CD8-positive, alpha-beta memory T cell (primary cell): Measurements from ENCODE around the gene CC2D2A. TPM values are rescaled to one million over a fixed set of nuclear protein-coding genes. Genes with fewer than 3 reads are reported as not detected.

Experiments used
- CTCF ChIA-PET: fragments of 350-600 bp; sonication (Branson Sonifier 250); formaldehyde crosslinking; loops from one replicate; lab custom pipeline; 2021; ENCODE audit warnings: antibody characterized with exemption; lab: Charles Lee
- POLR2A ChIA-PET: fragments of 350-600 bp; sonication (Branson Sonifier 250); formaldehyde crosslinking; loops from one replicate; lab custom pipeline; 2021; ENCODE audit warnings: antibody characterized with exemption; lab: Charles Lee
- DNase-seq, 5 donors: peaks; one replicate each; pipeline versions ENCODE4 v3.0.0 to v3.0.0-alpha.2; 2020 to 2022; ENCODE audit warnings: mixed read lengths in 1 of 5
- H3K27ac ChIP-seq: one replicate; pipeline ENCODE4 v1.7.0; 2013; ENCODE audit warnings: low read depth, mild to moderate bottlenecking, low read length, moderate library complexity
- H3K27me3 ChIP-seq: 2 replicates; pipeline ENCODE4 v1.7.0; 2013; ENCODE audit warnings: low read length, mild to moderate bottlenecking; ENCODE audit not compliant: insufficient read depth, poor library complexity, severe bottlenecking
- H3K36me3 ChIP-seq: 2 replicates; pipeline ENCODE4 v1.7.0; 2013; ENCODE audit warnings: mild to moderate bottlenecking, low read length, moderate library complexity; ENCODE audit not compliant: insufficient read depth
- H3K4me1 ChIP-seq: 2 replicates; pipeline ENCODE4 v1.7.0; 2013; ENCODE audit warnings: mild to moderate bottlenecking, low read length, moderate library complexity; ENCODE audit not compliant: insufficient read depth
- H3K4me3 ChIP-seq: 2 replicates; pipeline ENCODE4 v1.7.0; 2013; ENCODE audit warnings: mild to moderate bottlenecking, low read length
- H3K9me3 ChIP-seq: 2 replicates; pipeline ENCODE4 v1.7.0; 2013; ENCODE audit warnings: mild to moderate bottlenecking, low read length
- H3K27ac Mint-ChIP-seq, 8 donors: one replicate each; pipeline ENCODE4 v1.8.0; 2020 to 2021; ENCODE audit warnings: mixed read lengths in 8 of 8, mild to moderate bottlenecking in 6 of 8, inconsistent platforms in 3 of 8, moderate library complexity in 3 of 8
- H3K27me3 Mint-ChIP-seq, 2 donors: one replicate each; pipeline ENCODE4 v1.8.0; 2020 to 2021; ENCODE audit warnings: mixed read lengths in 2 of 2, mild to moderate bottlenecking in 1 of 2, moderate library complexity in 1 of 2
- H3K36me3 Mint-ChIP-seq, 3 donors: one replicate each; pipeline ENCODE4 v1.8.0; 2020 to 2021; ENCODE audit warnings: mixed read lengths in 3 of 3, inconsistent platforms in 1 of 3, mild to moderate bottlenecking in 1 of 3
- H3K4me1 Mint-ChIP-seq, 3 donors: one replicate each; pipeline ENCODE4 v1.8.0; 2020 to 2021; ENCODE audit warnings: mixed read lengths in 3 of 3, inconsistent platforms in 1 of 3, mild to moderate bottlenecking in 1 of 3
- H3K4me3 Mint-ChIP-seq, 7 donors: one replicate each; pipeline ENCODE4 v1.8.0; 2020 to 2021; ENCODE audit warnings: mixed read lengths in 7 of 7, mild to moderate bottlenecking in 6 of 7, moderate library complexity in 4 of 7, inconsistent platforms in 2 of 7
- H3K9me3 Mint-ChIP-seq, 5 donors: one replicate each; pipeline ENCODE4 v1.8.0; 2020 to 2022; ENCODE audit warnings: mixed read lengths in 5 of 5, mild to moderate bottlenecking in 3 of 5, moderate library complexity in 2 of 5, inconsistent platforms in 1 of 5
- polyA plus RNA-seq: library from polyadenylated mRNA; unstranded; fragments of 300-500 nt; fragmentation: Illumina TruSeq; gene quantifications from one replicate; pipeline ENCODE4 v1.2.3, GENCODE V29; 2021
- total RNA-seq, 2 experiments: library from RNA; stranded (reverse); gene quantifications; one replicate each; pipeline ENCODE4 v1.2.3, GENCODE V29; 2021

CC2D2A gene
- total RNA-seq (not detected), polyA plus RNA-seq (0.14 TPM)

DNA sequence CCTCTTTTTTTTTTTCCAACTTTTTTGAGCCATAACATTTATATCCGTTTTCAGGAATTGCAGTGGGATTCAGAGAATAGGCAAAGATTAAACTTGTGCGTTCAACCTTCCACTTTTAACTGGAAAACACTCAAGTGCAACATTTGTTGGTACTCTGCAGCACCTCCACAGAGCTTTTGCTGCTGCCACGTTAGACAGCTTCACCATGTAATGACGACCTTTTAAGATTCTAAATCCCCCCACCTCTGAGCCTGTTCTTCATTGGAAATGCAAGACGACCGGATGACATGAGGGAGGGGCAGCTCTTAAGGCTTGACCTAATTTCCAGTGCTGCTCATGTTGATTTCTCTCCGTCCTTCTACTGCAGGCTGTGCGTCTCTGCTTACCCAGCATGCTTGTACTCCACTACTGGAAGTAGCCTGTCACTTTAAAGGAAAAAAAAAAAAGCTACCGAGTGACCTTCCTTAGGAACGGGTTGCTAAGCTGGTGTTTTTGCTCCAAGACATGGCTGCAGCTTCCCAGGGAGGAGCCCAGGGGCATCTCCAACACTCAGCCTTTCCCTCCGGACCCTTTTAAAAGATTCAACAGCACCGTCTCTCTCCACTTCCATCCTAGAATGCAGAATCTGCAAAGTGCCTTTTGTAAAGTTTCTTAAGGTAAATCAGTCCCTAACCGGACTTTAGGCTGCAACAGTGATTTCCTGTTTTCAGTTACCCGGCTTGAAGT, at the start of gene CC2D2A:
TSS of gene CC2D2A (plus strand) at position 481 of the 726 bp plus-strand sequence. CDS start 6,051 bp downstream, outside the sequence.
- Histone ChIP-seq H3K9me3 (no peaks in the 10 kb centered on the region), H3K27ac (no peak within 1 kb of the TSS), H3K4me3 (peak within 1 kb of the TSS; percentile 13), H3K4me1 (peaks cover 9% of the 10 kb centered on the region), H3K27me3 (no peaks in the 10 kb centered on the region), H3K36me3 (no peaks in the 10 kb centered on the region)
- no peak for DNase-seq
- Mint-ChIP-seq H3K27me3 (peaks cover 4 to 8% of the 10 kb centered on the region in 2 donors), H3K4me1 (peaks cover 10 to 14% (median 10%) of the 10 kb centered on the region in 3 donors), H3K9me3 (no peaks in the 10 kb centered on the region), H3K36me3 (no peaks in the 10 kb centered on the region), H3K27ac (peak within 1 kb of the TSS in 3 of 8 donors; percentile 9 to 35 (median 22)), H3K4me3 (peak within 1 kb of the TSS; percentile 4 to 78 (median 64))
- ChIA-PET POLR2A (interaction anchor here (0.6 kb wide), 1 partner anchor 1812 kb away, joined by 9 read pairs; no protein-coding TSS in a partner anchor), CTCF (interaction anchor here (6.1 kb wide), 1 partner anchor 12 kb away, joined by 33 read pairs; no protein-coding TSS in a partner anchor)

DNA sequence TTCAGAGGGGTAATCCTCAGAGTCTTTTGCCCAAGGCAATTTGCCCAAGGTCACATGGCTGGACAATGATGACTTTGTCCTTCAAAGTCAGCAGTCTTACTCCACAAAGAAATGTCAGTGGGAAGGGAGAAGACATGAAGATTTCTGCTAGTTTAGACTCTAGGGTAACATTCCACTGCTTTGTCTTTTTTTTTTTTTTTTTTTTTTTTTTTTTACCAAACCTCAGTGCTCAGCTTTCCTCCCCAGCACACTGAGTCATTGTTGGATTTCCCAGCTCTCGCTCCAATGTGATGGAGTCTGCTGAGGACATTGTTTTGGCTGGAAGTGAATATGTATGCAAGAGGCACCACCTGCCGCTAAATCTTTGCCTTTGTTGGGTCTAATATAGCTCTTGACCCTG, 49.0 kb upstream of the CC2D2A start:
- H3K4me1 ChIP-seq, result no peaks in the 10 kb centered on the region
- Mint-ChIP-seq H3K4me3 (no peak overlapping the region), H3K36me3 (peaks cover 0 to 11% (median 0%) of the 10 kb centered on the region in 3 donors), H3K9me3 (no peaks in the 10 kb centered on the region), H3K4me1 (no peaks in the 10 kb centered on the region), H3K27ac (no peak overlapping the region), H3K27me3 (peaks cover 4 to 5% of the 10 kb centered on the region in 2 donors)
- ChIA-PET POLR2A (no interaction called here), CTCF (interaction anchor here (0.6 kb wide), 1 partner anchor 1712 kb away, joined by 4 read pairs; no protein-coding TSS in a partner anchor)
- DNase-seq, result no peak
- H3K36me3 ChIP-seq, result no peaks in the 10 kb centered on the region
- H3K27ac ChIP-seq, result no peak overlapping the region
- no peaks in the 10 kb centered on the region for H3K9me3 ChIP-seq
- no peak overlapping the region for H3K4me3 ChIP-seq
- H3K27me3 ChIP-seq, result no peaks in the 10 kb centered on the region

DNA sequence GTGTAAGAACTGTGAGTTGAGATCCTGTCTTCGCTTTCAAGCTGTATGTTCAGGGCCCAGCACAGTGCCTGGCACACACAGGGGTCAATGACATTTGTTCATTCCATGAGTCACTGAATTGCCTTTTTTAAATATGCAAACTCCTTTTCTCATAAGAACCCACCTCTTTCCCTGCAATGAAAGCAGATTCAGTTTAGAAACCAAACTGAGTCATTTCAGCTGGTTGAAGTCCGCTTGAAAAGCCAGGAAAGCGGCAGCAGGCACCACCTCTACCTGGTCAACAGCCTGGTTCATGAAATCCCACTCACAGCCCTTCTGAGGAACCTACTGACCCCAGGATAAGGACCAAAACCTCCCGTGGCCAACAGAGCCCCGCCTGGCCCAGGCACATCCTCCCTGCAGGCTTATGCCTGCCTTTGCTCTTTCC, 46.4 kb upstream of the CC2D2A start:
- H3K36me3 ChIP-seq, result no peaks in the 10 kb centered on the region
- H3K4me1 ChIP-seq, result no peaks in the 10 kb centered on the region
- CTCF ChIA-PET, result no interaction called here
- no peak overlapping the region for H3K4me3 Mint-ChIP-seq
- H3K36me3 Mint-ChIP-seq, result peaks cover 0 to 2% (median 0%) of the 10 kb centered on the region in 3 donors
- H3K27me3 ChIP-seq, result no peaks in the 10 kb centered on the region
- POLR2A ChIA-PET, result no interaction called here
- peaks cover 4 to 5% of the 10 kb centered on the region in 2 donors for H3K27me3 Mint-ChIP-seq
- no peaks in the 10 kb centered on the region for H3K9me3 ChIP-seq
- no peak for DNase-seq
- H3K4me1 Mint-ChIP-seq, result no peaks in the 10 kb centered on the region
- no peak overlapping the region for H3K27ac Mint-ChIP-seq
- H3K9me3 Mint-ChIP-seq, result no peaks in the 10 kb centered on the region
- H3K4me3 ChIP-seq, result no peak overlapping the region
- no peak overlapping the region for H3K27ac ChIP-seq

DNA sequence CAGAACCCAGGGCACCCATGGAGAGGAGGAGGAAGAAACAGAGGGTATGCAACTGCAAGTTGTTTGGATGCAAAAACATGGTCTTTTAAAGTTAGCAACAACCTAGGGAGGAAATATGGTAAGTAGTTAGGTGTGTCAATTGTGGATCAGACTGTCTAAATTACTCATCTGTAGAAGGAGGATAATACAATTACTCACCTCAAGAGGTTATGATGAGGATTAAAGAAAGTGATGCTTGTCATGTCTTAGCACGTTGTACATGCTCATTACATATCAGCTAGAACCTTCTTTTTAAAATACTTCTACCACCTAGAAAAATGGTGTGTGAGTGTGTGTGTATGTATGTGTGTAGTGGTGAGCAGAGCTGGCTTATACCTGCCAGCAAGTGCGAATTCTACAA, 44.2 kb upstream of the CC2D2A start:
- H3K27me3 ChIP-seq, result no peaks in the 10 kb centered on the region
- no peaks in the 10 kb centered on the region for H3K4me1 ChIP-seq
- H3K4me1 Mint-ChIP-seq, result no peaks in the 10 kb centered on the region
- ChIA-PET POLR2A (no interaction called here), CTCF (no interaction called here)
- DNase-seq, result no peak
- H3K4me3 ChIP-seq, result no peak overlapping the region
- H3K9me3 ChIP-seq, result no peaks in the 10 kb centered on the region
- H3K27me3 Mint-ChIP-seq, result peaks cover 0 to 5% of the 10 kb centered on the region in 2 donors
- no peaks in the 10 kb centered on the region for H3K36me3 ChIP-seq
- no peak overlapping the region for H3K27ac Mint-ChIP-seq
- H3K4me3 Mint-ChIP-seq, result no peak overlapping the region
- H3K27ac ChIP-seq, result no peak overlapping the region
- H3K36me3 Mint-ChIP-seq, result no peaks in the 10 kb centered on the region
- H3K9me3 Mint-ChIP-seq, result no peaks in the 10 kb centered on the region

DNA sequence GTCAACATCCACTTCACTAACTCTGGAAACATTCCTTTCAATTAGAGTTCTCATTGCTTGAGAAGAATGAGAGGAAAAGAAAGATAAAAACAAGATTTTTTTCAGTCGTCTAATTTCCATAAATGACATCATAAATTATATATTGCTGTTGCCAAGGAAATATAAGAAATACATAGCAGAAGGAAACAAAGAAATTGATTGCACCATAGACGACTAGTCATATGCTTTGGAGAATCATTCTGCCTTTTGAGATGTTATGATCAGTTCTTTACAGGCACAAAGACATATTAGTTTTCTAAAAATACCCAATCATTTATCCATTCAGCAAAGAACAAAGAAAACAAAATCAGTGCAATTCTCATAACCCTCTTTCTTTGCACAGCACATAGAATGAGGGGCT, 42.5 kb upstream of the CC2D2A start:
- Mint-ChIP-seq H3K27me3 (peaks cover 0 to 6% of the 10 kb centered on the region in 2 donors), H3K4me3 (no peak overlapping the region), H3K4me1 (no peaks in the 10 kb centered on the region), H3K36me3 (peaks cover 0 to 2% (median 0%) of the 10 kb centered on the region in 3 donors), H3K27ac (no peak overlapping the region), H3K9me3 (no peaks in the 10 kb centered on the region)
- Histone ChIP-seq H3K36me3 (no peaks in the 10 kb centered on the region), H3K4me1 (no peaks in the 10 kb centered on the region), H3K27ac (no peak overlapping the region), H3K9me3 (no peaks in the 10 kb centered on the region), H3K27me3 (no peaks in the 10 kb centered on the region), H3K4me3 (no peak overlapping the region)
- CTCF ChIA-PET, result no interaction called here
- DNase-seq, result no peak
- POLR2A ChIA-PET, result no interaction called here

DNA sequence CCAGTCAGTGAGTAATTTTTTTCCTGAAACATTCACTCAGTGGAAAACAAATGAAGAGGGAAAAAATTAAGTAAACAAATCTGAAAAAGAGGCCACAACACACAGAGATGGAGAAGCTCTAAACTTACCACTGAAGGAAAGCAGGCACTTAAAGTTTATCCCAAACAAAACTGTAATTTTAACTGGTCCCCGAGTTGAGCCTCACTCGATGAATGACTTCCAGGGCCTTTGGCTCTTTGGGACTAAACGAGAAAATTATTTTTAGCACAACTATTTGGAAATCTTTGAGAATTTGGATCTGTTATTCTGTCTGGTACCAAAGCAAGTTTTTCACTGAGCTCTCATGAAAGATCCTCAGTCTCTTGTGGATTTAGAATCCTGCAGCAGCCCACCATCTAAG, 42.0 kb upstream of the CC2D2A start, which contains the start of gene C1QTNF7:
TSS of gene C1QTNF7 (plus strand) at position 333 of the 400 bp plus-strand sequence. CDS start 7,711 bp downstream, outside the sequence.
- no peaks in the 10 kb centered on the region for H3K9me3 Mint-ChIP-seq
- H3K27me3 Mint-ChIP-seq, result peaks cover 0 to 6% of the 10 kb centered on the region in 2 donors
- ChIA-PET CTCF (no interaction called here), POLR2A (no interaction called here)
- Histone ChIP-seq H3K27me3 (no peaks in the 10 kb centered on the region), H3K4me1 (no peaks in the 10 kb centered on the region), H3K27ac (no peak within 1 kb of the TSS), H3K9me3 (no peaks in the 10 kb centered on the region), H3K4me3 (no peak within 1 kb of the TSS), H3K36me3 (no peaks in the 10 kb centered on the region)
- no peak for DNase-seq
- H3K4me3 Mint-ChIP-seq, result no peak within 1 kb of the TSS
- no peak within 1 kb of the TSS for H3K27ac Mint-ChIP-seq
- peaks cover 0 to 2% (median 0%) of the 10 kb centered on the region in 3 donors for H3K36me3 Mint-ChIP-seq
- H3K4me1 Mint-ChIP-seq, result no peaks in the 10 kb centered on the region

DNA sequence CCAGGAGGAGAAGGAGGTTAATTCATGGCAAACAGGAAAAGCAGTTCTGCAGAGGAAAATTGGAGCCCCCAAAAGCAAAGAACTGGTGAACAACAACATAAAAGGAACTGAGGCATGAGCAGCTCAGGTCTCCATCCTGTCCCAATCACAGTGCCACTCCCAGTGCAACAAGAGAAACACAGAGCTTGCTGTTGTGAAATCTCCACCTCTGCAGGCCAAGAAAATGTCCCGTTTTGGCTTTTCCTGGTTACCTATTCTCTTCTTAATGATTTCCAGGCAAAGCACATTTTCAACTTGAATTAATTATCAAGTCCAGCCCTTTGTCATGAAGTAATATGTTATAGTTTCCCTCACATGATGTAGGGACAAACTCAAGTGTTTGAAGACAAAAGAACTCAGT, 41.1 kb upstream of the CC2D2A start:
- peaks cover 0 to 2% (median 0%) of the 10 kb centered on the region in 3 donors for H3K36me3 Mint-ChIP-seq
- no peaks in the 10 kb centered on the region for H3K4me1 ChIP-seq
- no peak for DNase-seq
- POLR2A ChIA-PET, result no interaction called here
- H3K4me3 Mint-ChIP-seq, result no peak overlapping the region
- no peak overlapping the region for H3K4me3 ChIP-seq
- no peak overlapping the region for H3K27ac Mint-ChIP-seq
- H3K36me3 ChIP-seq, result no peaks in the 10 kb centered on the region
- H3K9me3 ChIP-seq, result no peaks in the 10 kb centered on the region
- no peaks in the 10 kb centered on the region for H3K27me3 ChIP-seq
- no peaks in the 10 kb centered on the region for H3K4me1 Mint-ChIP-seq
- no peak overlapping the region for H3K27ac ChIP-seq
- no peaks in the 10 kb centered on the region for H3K9me3 Mint-ChIP-seq
- H3K27me3 Mint-ChIP-seq, result peaks cover 0 to 5% of the 10 kb centered on the region in 2 donors
- CTCF ChIA-PET, result no interaction called here

DNA sequence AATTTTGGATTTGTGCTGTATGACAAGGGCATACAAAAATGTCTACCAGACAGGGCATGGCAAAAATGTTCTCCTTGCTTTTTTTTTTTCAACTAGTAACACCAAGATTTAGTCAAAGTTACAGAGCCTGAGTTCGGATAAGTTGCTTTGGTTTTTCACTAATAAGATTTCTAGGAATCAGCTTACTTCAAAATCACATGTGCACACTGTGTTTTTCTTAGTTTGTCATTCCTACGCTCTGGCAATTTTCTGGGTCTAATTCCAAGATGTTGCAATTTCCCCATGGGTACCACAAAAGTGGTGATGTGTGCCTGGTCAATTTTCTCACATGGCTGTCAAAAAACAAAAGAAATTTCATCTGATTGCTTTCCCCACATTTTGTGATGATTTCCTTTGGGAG, 35.6 kb upstream of the CC2D2A start:
- ChIA-PET CTCF (interaction anchor here (1.0 kb wide), 1 partner anchor 37 kb away, joined by 3 read pairs; no protein-coding TSS in a partner anchor), POLR2A (no interaction called here)
- Histone ChIP-seq H3K4me1 (no peaks in the 10 kb centered on the region), H3K27me3 (no peaks in the 10 kb centered on the region), H3K4me3 (no peak overlapping the region), H3K27ac (no peak overlapping the region), H3K36me3 (no peaks in the 10 kb centered on the region), H3K9me3 (no peaks in the 10 kb centered on the region)
- H3K36me3 Mint-ChIP-seq, result peaks cover 0 to 2% (median 0%) of the 10 kb centered on the region in 3 donors
- no peaks in the 10 kb centered on the region for H3K9me3 Mint-ChIP-seq
- H3K4me3 Mint-ChIP-seq, result no peak overlapping the region
- H3K27ac Mint-ChIP-seq, result no peak overlapping the region
- DNase-seq, result no peak
- H3K4me1 Mint-ChIP-seq, result no peaks in the 10 kb centered on the region
- peaks cover 6 to 7% of the 10 kb centered on the region in 2 donors for H3K27me3 Mint-ChIP-seq
